Neutrophil (primary cell): ENCODE data around the gene OR51E2.

ENCODE experiments used
- H3K27ac ChIP-seq: fragments of 200-600 bp; sonication (generic); 2 replicates; pipeline ENCODE4 v1.5.1; 2016; ENCODE audit warnings: mild to moderate bottlenecking, moderate library complexity
- H3K27me3 ChIP-seq: fragments of 200-600 bp; sonication (generic); 2 replicates; pipeline ENCODE4 v1.6.0; 2016; ENCODE audit warnings: mild to moderate bottlenecking
- H3K36me3 ChIP-seq: fragments of 200-600 bp; sonication (generic); 2 replicates; pipeline ENCODE4 v1.5.1; 2017
- H3K4me1 ChIP-seq, 2 experiments: fragments of 200-600 bp in 1 of 2; sonication (generic) in 1 of 2; 1 replicate in 1 of 2; 2 replicates in 1 of 2; pipeline versions ENCODE4 v1.5.1 to v1.6.1; 2013 to 2016; ENCODE audit warnings: low read depth in 1 of 2, low read length in 1 of 2, mild to moderate bottlenecking in 1 of 2, moderate library complexity in 1 of 2; ENCODE audit not compliant: control insufficient read depth in 1 of 2, insufficient read depth in 1 of 2
- H3K4me3 ChIP-seq, 2 experiments: fragments of 200-600 bp in 1 of 2; sonication (generic) in 1 of 2; 1 replicate in 1 of 2; 2 replicates in 1 of 2; pipeline ENCODE4 v1.5.1; 2013 to 2016; ENCODE audit warnings: low read depth in 1 of 2, low read length in 1 of 2, mild to moderate bottlenecking in 1 of 2, moderate library complexity in 1 of 2
- H3K9me3 ChIP-seq: fragments of 200-600 bp; sonication (generic); 2 replicates; pipeline ENCODE4 v1.5.1; 2016
- CTCF ChIP-seq: fragments of 200-600 bp; sonication (generic); IDR thresholded peaks from 2 replicates; pipeline ENCODE4 v1.5.1; 2016; ENCODE audit warnings: antibody characterized with exemption

Gene OR51E2

GRCh38 chr11:4684631-4685285 lies 12.9 kb downstream of the OR51E2 start:
- H3K27ac ChIP-seq, result no peak overlapping the region
- no peaks in the 10 kb centered on the region for H3K9me3 ChIP-seq
- no peak overlapping the region for H3K4me3 ChIP-seq
- H3K4me1 ChIP-seq, result no peaks in the 10 kb centered on the region
- no peak for TF ChIP-seq CTCF
- H3K27me3 ChIP-seq, result no peaks in the 10 kb centered on the region
- H3K36me3 ChIP-seq, result no peaks in the 10 kb centered on the region

GRCh38 chr11:4682623-4683419 lies 14.8 kb downstream of the OR51E2 start:
- Histone ChIP-seq H3K27ac (no peak overlapping the region), H3K36me3 (no peaks in the 10 kb centered on the region), H3K9me3 (no peaks in the 10 kb centered on the region), H3K4me1 (no peaks in the 10 kb centered on the region), H3K4me3 (no peak overlapping the region), H3K27me3 (no peaks in the 10 kb centered on the region)
- no peak for TF ChIP-seq CTCF

GRCh38 chr11:4680341-4680740 lies 17.3 kb downstream of the OR51E2 start:
- no peaks in the 10 kb centered on the region for H3K4me1 ChIP-seq
- no peak overlapping the region for H3K4me3 ChIP-seq
- H3K9me3 ChIP-seq, result no peaks in the 10 kb centered on the region
- H3K36me3 ChIP-seq, result no peaks in the 10 kb centered on the region
- no peaks in the 10 kb centered on the region for H3K27me3 ChIP-seq
- H3K27ac ChIP-seq, result no peak overlapping the region
- no peak for TF ChIP-seq CTCF

- no peak overlapping the region for H3K27ac ChIP-seq
- no peaks in the 10 kb centered on the region for H3K36me3 ChIP-seq
- H3K27me3 ChIP-seq, result no peaks in the 10 kb centered on the region
- H3K4me3 ChIP-seq, result no peak overlapping the region
- TF ChIP-seq CTCF, result no peak
- no peaks in the 10 kb centered on the region for H3K9me3 ChIP-seq
- H3K4me1 ChIP-seq, result no peaks in the 10 kb centered on the region
Observed at GRCh38 chr11:4677948-4678347, 19.7 kb downstream of the OR51E2 start.

- no peak overlapping the region for H3K27ac ChIP-seq
- H3K4me1 ChIP-seq, result no peaks in the 10 kb centered on the region
- H3K36me3 ChIP-seq, result no peaks in the 10 kb centered on the region
- no peaks in the 10 kb centered on the region for H3K9me3 ChIP-seq
- H3K27me3 ChIP-seq, result no peaks in the 10 kb centered on the region
- no peak overlapping the region for H3K4me3 ChIP-seq
- no peak for TF ChIP-seq CTCF
Observed at GRCh38 chr11:4673781-4674180, 23.9 kb downstream of the OR51E2 start.
